AG10803 (cell line): Measurements from ENCODE around the gene MSX2.

Experiments used
- DNase-seq: peaks from one replicate; pipeline ENCODE4 v3.0.0; 2010; ENCODE audit warnings: low read depth
- H3K4me3 ChIP-seq: 2 replicates; pipeline ENCODE4 v1.5.1; 2011; ENCODE audit warnings: mild to moderate bottlenecking, low read length, control low read depth
- CTCF ChIP-seq: conservative IDR thresholded peaks from 2 replicates; pipeline ENCODE4 v1.5.1; 2011; ENCODE audit warnings: mild to moderate bottlenecking, low read length, control low read depth, inconsistent platforms

The MSX2 gene

GRCh38 chr5:174727794-174728680, 3.7 kb downstream of the MSX2 start:
- TF ChIP-seq CTCF, result no peak
- DNase-seq, result no peak
- H3K4me3 ChIP-seq, result no peak overlapping the region

DNA sequence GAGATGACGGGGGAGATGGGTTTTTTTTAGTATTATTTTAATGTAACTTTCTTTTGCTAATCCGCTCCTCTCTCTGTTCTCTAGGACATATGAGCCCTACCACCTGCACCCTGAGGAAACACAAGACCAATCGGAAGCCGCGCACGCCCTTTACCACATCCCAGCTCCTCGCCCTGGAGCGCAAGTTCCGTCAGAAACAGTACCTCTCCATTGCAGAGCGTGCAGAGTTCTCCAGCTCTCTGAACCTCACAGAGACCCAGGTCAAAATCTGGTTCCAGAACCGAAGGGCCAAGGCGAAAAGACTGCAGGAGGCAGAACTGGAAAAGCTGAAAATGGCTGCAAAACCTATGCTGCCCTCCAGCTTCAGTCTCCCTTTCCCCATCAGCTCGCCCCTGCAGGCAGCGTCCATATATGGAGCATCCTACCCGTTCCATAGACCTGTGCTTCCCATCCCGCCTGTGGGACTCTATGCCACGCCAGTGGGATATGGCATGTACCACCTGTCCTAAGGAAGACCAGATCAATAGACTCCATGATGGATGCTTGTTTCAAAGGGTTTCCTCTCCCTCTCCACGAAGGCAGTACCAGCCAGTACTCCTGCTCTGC, 4.8 kb downstream of the MSX2 start:
- no peak for TF ChIP-seq CTCF
- DNase-seq, result no peak
- no peak overlapping the region for H3K4me3 ChIP-seq

GRCh38 chr5:174731214-174732035, 7.0 kb downstream of the MSX2 start:
- TF ChIP-seq CTCF, result no peak
- no peak overlapping the region for H3K4me3 ChIP-seq
- DNase-seq, result no peak

- DNase-seq, result no peak
- TF ChIP-seq CTCF, result no peak
- H3K4me3 ChIP-seq, result no peak overlapping the region
Observed at GRCh38 chr5:174732036-174733020, 7.9 kb downstream of the MSX2 start.

DNA sequence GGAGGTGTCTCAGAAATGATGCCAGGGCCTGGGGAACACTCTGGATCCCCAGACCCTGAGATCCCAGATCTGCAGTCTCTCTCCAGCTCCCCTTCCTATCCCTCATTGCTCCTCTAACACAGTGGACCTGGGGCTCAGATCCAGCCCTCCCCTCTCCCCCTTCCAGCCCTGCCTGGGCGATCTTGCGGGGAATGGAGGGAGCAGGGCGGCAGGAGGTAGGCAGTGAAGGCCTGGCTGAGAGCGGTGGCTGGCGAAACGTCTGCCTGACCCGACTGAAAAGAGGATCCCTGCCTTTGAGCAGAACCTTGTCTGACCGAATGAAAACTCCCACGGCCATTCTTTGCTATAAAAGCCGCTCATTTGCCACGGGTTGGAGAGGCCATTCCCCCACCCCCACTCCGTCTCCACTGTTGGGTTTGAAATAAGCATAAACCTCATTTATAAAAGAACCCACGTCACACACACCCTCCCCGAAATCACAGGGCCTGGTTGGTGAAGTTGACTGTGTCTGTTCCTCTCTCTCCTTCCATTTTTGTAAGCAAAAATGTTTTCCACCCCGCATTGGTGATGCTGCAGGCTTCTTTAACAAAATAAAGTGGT, 8.8 kb downstream of the MSX2 start:
- DNase-seq, result no peak
- no peak for TF ChIP-seq CTCF
- no peak overlapping the region for H3K4me3 ChIP-seq

DNA sequence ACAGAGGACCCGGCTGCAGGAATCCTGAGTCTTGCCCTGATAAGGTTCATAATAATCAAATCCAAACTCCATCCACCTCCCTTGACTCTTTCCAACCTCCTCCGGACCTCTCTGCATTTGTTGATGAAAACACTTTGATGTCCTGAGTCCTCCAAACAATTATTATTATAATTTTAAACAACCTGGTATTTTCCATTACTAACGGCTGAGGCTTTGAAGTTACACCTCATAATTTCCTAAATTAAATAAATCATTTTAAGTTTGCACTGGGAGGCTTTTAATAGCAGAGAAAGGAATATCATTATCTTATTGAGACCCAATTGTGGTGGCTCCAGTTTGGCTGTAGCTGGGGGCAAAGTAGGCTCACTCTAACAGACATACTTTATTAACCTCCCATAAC, 9.5 kb downstream of the MSX2 start:
- no peak overlapping the region for H3K4me3 ChIP-seq
- no peak for DNase-seq
- no peak for TF ChIP-seq CTCF
